ENCODE measurements around the gene ECI1.
"Not testable (repeated sequence)": the region's sequence is repeated elsewhere in the genome, so short reads cannot be mapped to it uniquely, and the experiment has no call there.

ECI1 gene

DNA sequence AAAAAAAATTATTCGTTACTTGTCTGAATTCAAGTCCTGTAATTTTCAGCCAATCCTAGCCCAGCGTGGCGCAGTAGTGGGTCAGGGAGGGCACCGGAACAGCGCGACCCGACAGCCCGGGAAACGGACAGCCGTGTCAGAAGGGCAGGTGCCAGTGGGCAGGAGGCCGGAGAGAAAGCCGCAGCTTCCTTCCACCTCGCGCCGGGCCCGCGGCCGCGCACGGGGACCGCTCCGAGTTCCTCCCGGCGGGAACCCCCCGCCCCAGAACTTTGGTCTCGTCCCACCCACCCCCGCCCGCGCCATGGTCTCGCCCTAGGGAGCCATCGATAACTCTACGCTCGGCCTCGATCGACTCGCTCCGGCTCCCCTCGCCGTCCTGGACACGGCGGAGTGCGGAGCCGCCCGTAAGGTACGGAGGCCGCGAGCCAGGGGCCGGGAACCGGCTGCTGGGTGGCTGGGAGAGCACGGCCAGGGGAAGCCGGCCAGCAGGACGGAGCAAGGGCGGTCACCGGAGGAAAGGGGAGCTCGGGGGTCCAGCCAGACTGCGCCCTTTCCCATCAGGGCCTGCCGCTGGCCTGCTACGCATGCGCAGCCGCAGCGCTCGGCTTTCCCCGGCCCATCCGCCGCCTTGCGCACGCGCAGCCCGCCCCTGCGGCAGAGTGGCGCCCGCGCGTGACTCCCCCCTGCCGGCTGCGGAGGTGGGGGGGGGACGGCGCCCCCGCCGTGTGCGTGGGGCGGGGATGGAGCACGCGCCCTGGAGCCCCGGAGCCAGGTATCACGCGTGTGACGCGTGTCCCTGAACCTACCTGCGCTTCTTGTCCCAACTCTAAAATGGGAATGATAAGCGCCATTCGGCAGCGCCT lies 46.1 kb downstream of the ECI1 start, which contains the start of gene MLST8:
TSS of gene MLST8 (plus strand) at position 351 of the 863 bp plus-strand sequence. CDS start 632 bp downstream, outside the sequence.
- H3K27me3 Mint-ChIP-seq (ENCODE audit: low read depth, poor library complexity) = peaks cover 30% of the 10 kb centered on the region
- H3K36me3 Mint-ChIP-seq (ENCODE audit: low read depth) = peaks cover 12% of the 10 kb centered on the region
- H3K4me1 Mint-ChIP-seq = peaks cover 28% of the 10 kb centered on the region
- H3K9me3 Mint-ChIP-seq = peaks cover 16% of the 10 kb centered on the region
- TF ChIP-seq, protein P1, sequence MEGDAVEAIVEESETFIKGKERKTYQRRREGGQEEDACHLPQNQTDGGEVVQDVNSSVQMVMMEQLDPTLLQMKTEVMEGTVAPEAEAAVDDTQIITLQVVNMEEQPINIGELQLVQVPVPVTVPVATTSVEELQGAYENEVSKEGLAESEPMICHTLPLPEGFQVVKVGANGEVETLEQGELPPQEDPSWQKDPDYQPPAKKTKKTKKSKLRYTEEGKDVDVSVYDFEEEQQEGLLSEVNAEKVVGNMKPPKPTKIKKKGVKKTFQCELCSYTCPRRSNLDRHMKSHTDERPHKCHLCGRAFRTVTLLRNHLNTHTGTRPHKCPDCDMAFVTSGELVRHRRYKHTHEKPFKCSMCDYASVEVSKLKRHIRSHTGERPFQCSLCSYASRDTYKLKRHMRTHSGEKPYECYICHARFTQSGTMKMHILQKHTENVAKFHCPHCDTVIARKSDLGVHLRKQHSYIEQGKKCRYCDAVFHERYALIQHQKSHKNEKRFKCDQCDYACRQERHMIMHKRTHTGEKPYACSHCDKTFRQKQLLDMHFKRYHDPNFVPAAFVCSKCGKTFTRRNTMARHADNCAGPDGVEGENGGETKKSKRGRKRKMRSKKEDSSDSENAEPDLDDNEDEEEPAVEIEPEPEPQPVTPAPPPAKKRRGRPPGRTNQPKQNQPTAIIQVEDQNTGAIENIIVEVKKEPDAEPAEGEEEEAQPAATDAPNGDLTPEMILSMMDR (IDR thresholded peaks at IDR 0.05) = no peak
- peak; percentile 88 for DNase-seq
- H3K27ac Mint-ChIP-seq = peak within 1 kb of the TSS; percentile 80
- peak within 1 kb of the TSS; percentile 84 for H3K4me3 Mint-ChIP-seq

- peaks cover 25% of the 10 kb centered on the region for H3K4me1 Mint-ChIP-seq
- H3K9me3 Mint-ChIP-seq = peaks cover 18% of the 10 kb centered on the region
- H3K27ac Mint-ChIP-seq = peak overlapping the region; percentile 10
- no peak for DNase-seq
- peaks cover 38% of the 10 kb centered on the region for H3K27me3 Mint-ChIP-seq (ENCODE audit: low read depth, poor library complexity)
- TF ChIP-seq, protein P1 (IDR thresholded peaks at IDR 0.05) = no peak
- H3K4me3 Mint-ChIP-seq = peak overlapping the region; percentile 78
- peaks cover 12% of the 10 kb centered on the region for H3K36me3 Mint-ChIP-seq (ENCODE audit: low read depth)
Measured at GRCh38 chr16:2204416-2205103, 46.8 kb downstream of the ECI1 start.

DNA sequence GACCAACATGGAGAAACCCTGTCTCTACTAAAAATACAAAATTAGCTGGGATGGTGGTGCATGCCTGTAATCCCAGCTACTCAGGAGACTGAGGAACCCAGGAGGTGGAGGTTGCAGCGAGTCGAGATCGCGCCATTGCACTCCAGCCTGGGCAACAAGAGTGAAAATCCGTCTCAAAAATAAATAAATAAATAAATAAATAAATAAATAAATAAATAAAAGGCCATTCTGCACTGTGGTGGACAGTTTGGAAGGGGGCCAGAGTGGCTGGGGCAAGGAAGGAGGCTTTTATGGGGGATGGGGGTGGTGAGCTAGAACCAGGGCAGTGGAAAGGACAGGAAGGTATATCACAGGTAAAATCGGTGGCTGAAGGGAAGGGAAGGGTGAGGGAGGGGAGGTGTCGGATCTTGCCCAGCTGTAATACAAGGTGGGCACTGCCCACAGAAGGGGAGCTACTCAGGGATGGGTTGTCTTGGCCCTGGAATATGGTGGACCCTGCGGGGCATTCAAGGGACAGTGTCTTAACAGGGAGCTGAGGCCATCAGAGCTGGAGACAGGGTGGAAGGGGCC lies 48.2 kb downstream of the ECI1 start:
- Mint-ChIP-seq H3K4me3 (peak overlapping the region; percentile 78), H3K4me1 (peaks cover 25% of the 10 kb centered on the region), H3K36me3 (ENCODE audit: low read depth) (peaks cover 12% of the 10 kb centered on the region), H3K9me3 (peaks cover 18% of the 10 kb centered on the region), H3K27me3 (ENCODE audit: low read depth, poor library complexity) (peaks cover 51% of the 10 kb centered on the region)
- not testable (repeated sequence) for DNase-seq, H3K27ac Mint-ChIP-seq

DNA sequence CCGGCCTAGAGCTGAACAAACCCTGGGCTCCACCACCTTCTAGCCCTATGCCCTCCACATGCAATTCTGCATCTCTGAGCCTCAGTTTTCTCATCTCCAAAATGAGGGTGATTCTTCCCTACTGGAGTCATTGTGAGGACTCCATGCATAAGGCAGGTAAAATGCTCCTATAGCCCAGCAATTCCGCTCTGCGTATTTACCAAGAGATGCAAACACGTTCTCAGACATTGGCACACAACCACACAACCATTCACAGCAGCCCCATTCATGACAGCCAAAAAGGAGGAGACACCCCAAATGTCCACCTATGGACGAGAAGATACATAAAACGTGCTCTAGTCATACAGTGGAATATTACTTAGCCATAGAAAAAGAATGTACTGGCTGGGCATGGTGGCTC lies 51.1 kb downstream of the ECI1 start:
- Mint-ChIP-seq H3K4me1 (peaks cover 7% of the 10 kb centered on the region), H3K4me3 (no peak overlapping the region), H3K9me3 (peaks cover 18% of the 10 kb centered on the region), H3K27ac (no peak overlapping the region), H3K36me3 (ENCODE audit: low read depth) (no peaks in the 10 kb centered on the region), H3K27me3 (ENCODE audit: low read depth, poor library complexity) (peaks cover 65% of the 10 kb centered on the region)
- no peak for DNase-seq
- TF ChIP-seq, protein P1 (IDR thresholded peaks at IDR 0.05) = no peak

DNA sequence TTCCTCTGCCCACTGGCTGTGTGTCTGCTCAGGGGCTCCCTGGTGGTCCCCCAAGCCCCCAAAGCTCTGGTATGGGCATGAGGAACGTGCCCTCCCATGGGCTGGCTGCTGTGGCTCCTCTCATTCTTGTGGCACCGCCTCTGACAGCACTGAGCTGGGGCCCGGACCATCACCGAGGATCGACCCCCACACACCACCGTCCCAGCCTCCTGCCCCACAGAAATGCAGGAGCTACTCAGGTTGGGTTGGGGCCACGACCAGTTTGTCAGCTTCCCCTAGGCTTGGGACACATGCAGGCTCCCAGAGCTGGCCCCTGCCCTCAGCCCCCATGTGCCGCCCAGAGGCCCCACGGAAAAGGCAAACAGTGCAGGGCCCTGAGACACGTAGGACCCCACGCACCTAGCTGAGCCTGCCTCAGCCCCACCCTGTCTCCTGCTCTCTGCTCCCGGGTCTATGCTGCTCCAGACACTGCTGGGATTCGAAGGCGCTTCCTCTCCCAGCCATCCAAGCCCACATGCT lies 51.7 kb downstream of the ECI1 start:
- Mint-ChIP-seq H3K4me1 (peaks cover 11% of the 10 kb centered on the region), H3K27me3 (ENCODE audit: low read depth, poor library complexity) (peaks cover 69% of the 10 kb centered on the region), H3K36me3 (ENCODE audit: low read depth) (no peaks in the 10 kb centered on the region), H3K4me3 (no peak overlapping the region), H3K9me3 (peaks cover 18% of the 10 kb centered on the region), H3K27ac (no peak overlapping the region)
- TF ChIP-seq, protein P1 (IDR thresholded peaks at IDR 0.05) = no peak
- DNase-seq = no peak

- TF ChIP-seq, protein P1 (IDR thresholded peaks at IDR 0.05) = no peak
- no peak for DNase-seq
- Mint-ChIP-seq H3K9me3 (peaks cover 18% of the 10 kb centered on the region), H3K36me3 (ENCODE audit: low read depth) (no peaks in the 10 kb centered on the region), H3K4me3 (no peak overlapping the region), H3K4me1 (peaks cover 11% of the 10 kb centered on the region), H3K27ac (no peak overlapping the region), H3K27me3 (ENCODE audit: low read depth, poor library complexity) (peaks cover 70% of the 10 kb centered on the region)
Measured at GRCh38 chr16:2199095-2199494, 52.3 kb downstream of the ECI1 start.
